ENCODE measurements around the gene GALNT2. TPM values are rescaled to one million over a fixed set of nuclear protein-coding genes. Genes with fewer than 3 reads are reported as not detected.

GALNT2 gene
- total RNA-seq, 1 experiment from 2014 or later = 62.5 TPM

DNA sequence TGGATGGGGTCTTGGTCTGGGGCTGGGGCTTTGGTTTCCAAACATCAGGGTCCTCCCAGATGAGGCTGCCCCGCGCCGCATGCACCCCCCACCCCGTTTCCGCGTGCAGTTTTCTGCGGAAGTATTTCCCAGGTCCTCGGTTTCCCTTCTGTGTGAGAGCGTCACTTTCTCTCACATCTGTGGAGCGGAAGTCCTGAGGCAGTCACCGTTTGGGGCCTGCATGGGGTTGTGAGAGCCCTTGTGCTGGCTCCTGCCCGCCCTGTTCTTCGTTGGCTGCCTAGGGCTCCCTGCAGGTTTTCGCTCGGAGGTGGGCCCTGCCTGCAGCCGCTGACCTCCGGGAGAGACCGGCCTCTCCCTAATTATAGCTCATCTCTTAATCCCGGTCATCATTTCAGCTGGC is 88.0 kb downstream of the GALNT2 start:
- Histone ChIP-seq H3K27ac (no peak overlapping the region), H3K4me3 (no peak overlapping the region), H3K36me3 (peaks cover 3% of the 10 kb centered on the region; the same call in 1 of the 2 replicates), H3K27me3 (replicated peaks) (no peaks in the 10 kb centered on the region), H3K9me3 (replicated peaks) (no peaks in the 10 kb centered on the region), H3K4me1 (replicated peaks) (peaks cover 12% of the 10 kb centered on the region)
- DNase-seq (ENCODE audit: low read depth in 1 of 2, low spot score in 2 of 2) = no peak

DNA sequence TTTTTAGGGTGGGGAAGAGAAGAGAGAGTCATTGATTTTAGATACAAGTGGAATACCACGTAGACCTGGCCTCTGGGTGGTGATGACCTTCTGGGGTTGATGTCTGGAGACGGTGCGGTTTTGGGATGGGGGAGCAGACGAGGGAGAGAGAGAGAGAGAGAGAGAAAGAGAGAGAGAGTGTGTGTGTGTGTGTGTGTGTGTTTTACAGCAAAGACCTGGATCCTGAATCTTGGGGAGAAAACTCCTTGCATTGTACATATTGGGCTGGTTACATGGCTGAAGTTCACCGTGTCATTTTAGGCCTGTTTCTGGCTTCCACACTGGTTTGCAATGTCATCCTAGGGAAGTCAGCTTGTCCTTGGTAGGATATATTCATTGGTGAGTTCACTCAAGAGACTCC is 89.0 kb downstream of the GALNT2 start:
- no peak for DNase-seq (ENCODE audit: low read depth in 1 of 2, low spot score in 2 of 2)
- no peaks in the 10 kb centered on the region for H3K9me3 ChIP-seq (replicated peaks)

DNA sequence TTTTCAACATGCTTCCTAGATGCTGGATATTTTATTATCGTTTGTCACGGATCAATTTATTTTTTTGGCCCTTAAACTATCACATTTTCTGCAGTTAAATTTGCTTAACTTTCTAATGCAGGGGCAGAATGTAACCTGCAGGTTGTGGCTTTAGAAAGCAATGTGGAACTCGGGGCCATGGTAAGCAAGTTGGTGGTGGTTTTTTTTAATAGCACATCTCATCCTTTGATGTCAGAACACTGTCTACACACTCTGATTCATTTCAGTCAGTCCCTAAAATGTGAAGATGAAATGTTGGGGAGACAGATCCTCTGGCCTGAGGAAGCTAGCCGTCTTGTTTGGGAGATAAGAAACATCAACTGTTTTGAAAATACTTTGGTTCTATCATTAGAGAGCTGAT is 89.5 kb downstream of the GALNT2 start:
- Histone ChIP-seq H3K4me3 (no peak overlapping the region), H3K4me1 (replicated peaks) (peaks cover 12% of the 10 kb centered on the region), H3K36me3 (peaks cover 3% of the 10 kb centered on the region; the same call in 1 of the 2 replicates), H3K27me3 (replicated peaks) (no peaks in the 10 kb centered on the region), H3K27ac (no peak overlapping the region), H3K9me3 (replicated peaks) (no peaks in the 10 kb centered on the region)
- no peak for DNase-seq (ENCODE audit: low read depth in 1 of 2, low spot score in 2 of 2)

More for the DNA sequence above, 89.0 kb downstream of the GALNT2 start:
- Histone ChIP-seq H3K27me3 (replicated peaks) (no peaks in the 10 kb centered on the region), H3K27ac (no peak overlapping the region), H3K4me1 (replicated peaks) (peaks cover 12% of the 10 kb centered on the region), H3K4me3 (no peak overlapping the region), H3K36me3 (peaks cover 3% of the 10 kb centered on the region; the same call in 1 of the 2 replicates)

DNA sequence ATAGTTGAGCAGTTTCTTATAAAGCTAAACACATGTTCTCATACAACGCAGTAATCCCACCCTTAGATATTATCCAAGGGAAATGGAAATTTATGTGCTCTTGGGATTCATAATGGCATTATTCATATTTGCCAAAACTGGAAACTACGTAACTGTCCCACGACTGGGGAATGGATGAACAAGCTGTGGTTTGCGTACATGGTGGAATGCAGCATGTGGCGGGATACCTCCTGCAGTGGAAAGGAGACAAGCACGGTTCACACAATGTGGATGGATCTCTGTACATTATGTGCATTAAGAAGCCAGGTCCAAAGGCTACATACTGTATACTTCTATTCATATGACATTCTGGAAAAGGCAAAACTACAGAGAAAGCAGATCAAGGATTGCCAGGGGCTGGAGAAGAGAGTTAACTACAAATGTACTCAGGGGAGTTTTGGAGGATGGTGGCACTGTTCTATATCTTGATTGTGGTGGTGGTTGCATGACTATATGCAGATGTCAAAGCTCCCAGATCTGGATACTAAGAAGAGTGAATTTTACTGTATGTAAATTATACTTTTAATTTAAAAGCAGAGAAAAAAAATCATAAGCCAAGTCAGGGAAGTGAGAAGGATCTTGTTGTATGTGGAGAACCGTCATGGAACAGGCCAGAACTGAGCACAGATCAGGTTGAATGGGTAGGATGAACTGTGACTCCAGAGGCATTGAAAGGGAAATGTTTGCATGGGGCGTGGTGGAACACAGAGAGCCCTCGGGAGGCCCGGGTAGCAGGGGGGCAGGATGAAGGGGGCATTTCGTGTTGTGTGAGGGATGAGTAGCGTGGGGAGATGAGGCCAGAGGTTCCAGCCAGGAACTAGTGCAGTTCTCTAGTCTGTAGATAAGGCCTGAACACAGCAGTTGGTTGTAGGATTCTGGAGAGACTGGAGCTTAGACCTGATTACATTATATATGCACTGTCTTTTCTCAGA is 90.7 kb downstream of the GALNT2 start:
- peaks cover 3% of the 10 kb centered on the region; the same call in 1 of the 2 replicates for H3K36me3 ChIP-seq
- no peak for DNase-seq (ENCODE audit: low read depth in 1 of 2, low spot score in 2 of 2)
- H3K4me3 ChIP-seq = no peak overlapping the region
- H3K4me1 ChIP-seq (replicated peaks) = peaks cover 12% of the 10 kb centered on the region
- no peaks in the 10 kb centered on the region for H3K27me3 ChIP-seq (replicated peaks)
- H3K9me3 ChIP-seq (replicated peaks) = no peaks in the 10 kb centered on the region
- no peak overlapping the region for H3K27ac ChIP-seq

DNA sequence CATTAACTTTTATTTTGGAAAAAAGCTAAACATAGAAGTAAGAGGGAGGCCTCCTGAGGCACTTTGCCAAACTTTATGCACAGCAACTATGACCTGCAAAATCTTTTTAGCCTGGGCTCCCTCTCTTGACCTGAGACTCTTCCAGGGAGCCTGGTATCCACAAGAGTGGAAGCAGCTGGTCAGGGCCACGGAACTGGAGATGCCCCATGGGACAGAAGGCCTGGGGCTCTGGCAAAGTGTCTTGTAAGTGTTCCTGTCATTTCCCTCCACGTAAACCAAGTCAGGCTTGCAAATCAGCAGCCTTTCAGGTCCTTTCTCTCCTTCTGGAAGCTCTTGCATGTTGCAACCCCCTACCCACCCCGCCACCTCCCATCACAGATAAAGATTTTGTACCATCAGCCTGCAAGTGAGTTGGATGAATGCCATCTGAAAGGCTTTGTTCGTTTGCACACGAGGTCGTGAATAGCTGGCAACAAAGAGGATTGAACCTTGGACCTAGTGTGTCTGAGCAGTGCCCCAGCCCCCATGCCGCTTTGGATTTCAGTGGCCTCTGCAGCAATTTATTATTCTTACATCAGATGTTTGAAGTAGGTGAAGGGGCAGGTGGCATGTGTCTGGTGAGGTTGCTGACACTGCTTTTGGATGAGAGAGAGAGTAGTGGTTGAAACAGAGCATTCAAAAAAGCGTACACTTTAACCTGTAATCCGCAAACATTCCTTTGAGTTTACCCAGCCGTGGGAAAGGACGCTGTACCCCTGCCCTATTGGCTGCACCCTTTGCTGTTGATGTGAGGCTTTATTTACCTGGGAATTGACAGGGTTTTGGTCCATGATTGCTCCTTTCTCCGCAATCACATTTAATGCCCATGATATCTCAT is 91.6 kb downstream of the GALNT2 start:
- no peak for DNase-seq (ENCODE audit: low read depth in 1 of 2, low spot score in 2 of 2)
- Histone ChIP-seq H3K27me3 (replicated peaks) (no peaks in the 10 kb centered on the region), H3K4me3 (no peak overlapping the region), H3K27ac (no peak overlapping the region), H3K4me1 (replicated peaks) (peaks cover 6% of the 10 kb centered on the region), H3K9me3 (replicated peaks) (no peaks in the 10 kb centered on the region), H3K36me3 (peaks cover 3% of the 10 kb centered on the region; the same call in 1 of the 2 replicates)

DNA sequence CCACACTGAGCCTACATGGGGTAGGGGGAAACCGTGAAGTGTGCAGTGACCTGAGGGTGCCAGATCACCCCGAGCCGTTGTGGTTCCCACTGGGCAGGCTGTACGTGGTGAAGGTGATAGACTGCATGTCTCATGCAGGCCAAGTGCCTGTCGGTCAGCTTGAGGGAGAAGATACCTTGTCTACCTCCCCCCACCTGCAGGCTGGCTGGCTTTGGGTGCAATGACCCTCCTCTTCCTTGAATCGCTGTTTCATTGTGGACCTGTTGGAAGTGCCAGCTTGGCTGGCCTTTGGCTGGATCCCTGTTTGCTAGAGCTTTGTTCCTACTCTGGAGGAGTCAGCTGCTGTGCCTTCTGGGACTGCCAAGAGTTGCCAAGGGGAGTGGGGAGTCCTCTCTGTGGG is 92.5 kb downstream of the GALNT2 start:
- no peaks in the 10 kb centered on the region for H3K4me1 ChIP-seq (replicated peaks)
- H3K27me3 ChIP-seq (replicated peaks) = no peaks in the 10 kb centered on the region
- H3K9me3 ChIP-seq (replicated peaks) = no peaks in the 10 kb centered on the region
- H3K36me3 ChIP-seq = peaks cover 3% of the 10 kb centered on the region; the same call in 1 of the 2 replicates
- no peak for DNase-seq (ENCODE audit: low read depth in 1 of 2, low spot score in 2 of 2)
- H3K27ac ChIP-seq = no peak overlapping the region
- H3K4me3 ChIP-seq = no peak overlapping the region

DNA sequence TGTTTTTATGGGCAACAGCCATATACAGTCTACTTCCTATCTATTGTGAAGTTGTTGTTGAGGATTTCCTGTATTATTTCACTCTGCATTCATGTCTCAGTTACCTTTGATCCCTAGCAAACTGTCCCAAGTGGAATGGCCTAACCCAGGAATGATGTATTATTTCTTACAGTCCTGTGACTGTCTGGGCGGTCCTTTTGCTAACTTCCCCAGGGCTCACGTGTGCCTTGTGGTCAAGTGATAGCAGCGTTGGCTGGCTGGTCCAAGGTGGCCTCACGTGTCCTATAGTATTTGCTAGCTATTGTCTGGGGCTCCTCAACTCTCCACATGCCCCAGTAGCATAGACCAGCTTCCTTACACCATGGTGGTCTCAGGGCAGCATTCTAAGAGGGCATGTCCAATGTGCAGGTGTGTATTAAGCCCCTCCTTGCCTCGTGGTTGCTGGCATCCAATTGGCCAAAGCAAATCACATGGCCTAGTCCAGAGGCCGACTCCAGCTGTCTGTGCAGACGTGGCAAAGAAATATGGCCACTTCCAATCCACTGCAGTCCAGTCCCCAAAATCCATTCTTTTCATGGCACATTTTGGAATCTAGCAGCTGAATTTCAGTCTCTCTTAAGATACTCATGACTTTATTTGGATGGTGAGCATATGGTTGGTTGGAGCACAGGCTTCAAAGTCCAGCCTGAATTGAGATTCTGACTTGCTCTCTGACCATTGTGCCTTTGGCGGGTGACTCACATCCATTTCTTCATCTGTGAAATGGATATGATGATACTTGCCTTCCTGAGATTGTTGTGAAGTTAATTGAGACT is 94.1 kb downstream of the GALNT2 start:
- Histone ChIP-seq H3K27me3 (replicated peaks) (no peaks in the 10 kb centered on the region), H3K9me3 (replicated peaks) (no peaks in the 10 kb centered on the region), H3K4me3 (no peak overlapping the region), H3K36me3 (peaks cover 3% of the 10 kb centered on the region; the same call in 1 of the 2 replicates), H3K27ac (no peak overlapping the region), H3K4me1 (replicated peaks) (no peaks in the 10 kb centered on the region)
- no peak for DNase-seq (ENCODE audit: low read depth in 1 of 2, low spot score in 2 of 2)

DNA sequence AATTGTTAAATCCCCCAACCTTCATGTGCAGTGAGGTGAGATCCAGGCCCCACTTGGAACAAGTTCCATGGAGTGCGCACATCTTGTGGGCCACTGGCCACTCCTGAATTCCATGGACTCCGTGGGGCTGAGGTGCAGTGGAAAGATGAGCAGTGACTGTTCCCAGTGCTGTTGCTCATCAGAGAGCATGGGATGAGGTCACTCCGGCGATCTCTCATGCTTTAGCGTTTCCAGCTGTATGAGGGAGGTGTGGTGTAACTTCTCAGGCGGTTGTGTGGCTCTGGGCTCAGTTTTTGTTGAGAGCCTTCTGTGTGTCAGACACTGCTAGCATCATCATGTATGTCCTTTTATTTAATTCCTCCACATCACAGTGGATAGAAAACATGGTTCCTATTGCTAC is 96.2 kb downstream of the GALNT2 start:
- H3K27ac ChIP-seq = no peak overlapping the region
- H3K4me3 ChIP-seq = no peak overlapping the region
- no peaks in the 10 kb centered on the region for H3K27me3 ChIP-seq (replicated peaks)
- no peaks in the 10 kb centered on the region for H3K36me3 ChIP-seq
- DNase-seq (ENCODE audit: low read depth in 1 of 2, low spot score in 2 of 2) = no peak
- peaks cover 3% of the 10 kb centered on the region for H3K9me3 ChIP-seq (replicated peaks)
- H3K4me1 ChIP-seq (replicated peaks) = no peaks in the 10 kb centered on the region

DNA sequence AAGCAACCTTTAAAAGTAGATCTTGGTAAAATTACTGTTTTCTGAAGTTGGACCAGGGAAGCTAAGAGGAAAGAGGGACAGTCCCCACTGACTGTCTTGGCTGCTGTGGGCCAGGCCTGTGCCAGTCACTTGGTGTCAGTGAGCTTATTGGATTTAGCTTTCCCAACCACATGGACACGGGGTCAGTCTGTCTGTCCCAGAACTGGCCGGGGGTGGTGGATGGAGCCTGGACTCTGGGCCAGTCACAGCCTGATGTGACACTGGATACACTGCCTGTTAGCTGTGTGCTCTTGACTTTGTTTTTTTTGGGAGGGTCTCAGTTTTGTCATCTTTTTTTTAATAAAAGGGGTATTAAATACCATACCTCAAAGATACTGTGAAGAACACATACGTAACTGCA is 96.7 kb downstream of the GALNT2 start:
- H3K36me3 ChIP-seq = no peaks in the 10 kb centered on the region
- DNase-seq (ENCODE audit: low read depth in 1 of 2, low spot score in 2 of 2) = no peak
- no peak overlapping the region for H3K27ac ChIP-seq
- peaks cover 3% of the 10 kb centered on the region for H3K9me3 ChIP-seq (replicated peaks)
- no peaks in the 10 kb centered on the region for H3K4me1 ChIP-seq (replicated peaks)
- H3K4me3 ChIP-seq = no peak overlapping the region
- H3K27me3 ChIP-seq (replicated peaks) = no peaks in the 10 kb centered on the region

DNA sequence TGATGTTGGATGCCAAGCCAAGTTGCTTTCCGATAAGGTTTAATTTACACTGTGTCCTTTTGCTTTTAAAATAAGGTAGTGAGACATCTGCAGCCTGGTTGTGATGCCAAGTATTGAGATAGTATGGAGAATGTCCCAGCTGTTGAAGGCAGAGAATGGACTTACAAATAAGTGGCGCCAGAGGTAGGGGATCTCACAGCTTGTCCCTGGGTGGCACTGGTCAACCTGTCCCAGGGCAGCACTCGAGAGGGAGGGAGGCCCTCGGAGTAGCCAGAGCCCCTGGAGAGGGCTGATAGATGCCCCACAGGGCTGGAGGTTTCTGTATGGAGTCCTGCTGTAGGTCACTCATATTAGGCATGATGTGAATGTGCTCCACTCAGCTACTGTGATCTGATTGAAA is 98.5 kb downstream of the GALNT2 start:
- H3K27me3 ChIP-seq (replicated peaks) = no peaks in the 10 kb centered on the region
- no peak overlapping the region for H3K4me3 ChIP-seq
- no peak overlapping the region for H3K27ac ChIP-seq
- H3K36me3 ChIP-seq = no peaks in the 10 kb centered on the region
- H3K9me3 ChIP-seq (replicated peaks) = peaks cover 3% of the 10 kb centered on the region
- H3K4me1 ChIP-seq (replicated peaks) = no peaks in the 10 kb centered on the region
- DNase-seq (ENCODE audit: low read depth in 1 of 2, low spot score in 2 of 2) = no peak

DNA sequence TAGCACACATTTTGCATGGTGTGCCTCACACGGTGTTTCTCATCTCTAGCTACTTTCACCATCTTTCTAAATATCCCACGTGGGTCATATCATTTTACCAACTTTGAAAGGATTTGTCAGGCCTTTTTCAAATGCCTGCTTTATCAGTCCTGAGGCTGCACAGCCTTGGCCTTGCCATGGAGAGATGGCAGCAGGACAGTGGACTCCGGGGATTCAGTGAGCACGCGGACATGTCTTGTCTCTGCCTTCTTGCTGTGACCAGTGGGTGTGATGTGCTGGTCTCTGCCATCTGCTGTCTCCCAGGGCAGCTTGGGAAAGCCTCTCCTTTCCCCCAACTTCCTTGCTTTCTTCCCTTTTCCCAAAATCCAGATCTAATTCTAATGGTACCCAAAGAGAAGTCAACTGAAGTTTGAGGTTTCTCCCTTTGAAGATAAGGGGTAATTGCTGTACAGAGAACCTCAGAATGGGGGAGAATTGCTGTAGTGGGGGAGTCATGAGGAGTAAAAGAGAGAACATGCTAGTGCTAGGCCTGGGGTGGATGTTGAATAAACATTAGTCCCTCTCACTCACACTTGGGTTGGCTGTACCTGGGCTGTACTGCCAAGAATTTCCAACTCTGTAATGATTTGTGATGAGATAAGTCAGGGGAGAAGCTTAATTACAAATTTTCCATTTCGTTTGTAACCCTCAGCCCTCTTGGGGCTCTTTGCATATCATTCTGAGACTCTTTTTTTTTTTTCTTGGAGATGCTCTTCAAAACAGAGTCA is 99.5 kb downstream of the GALNT2 start:
- Histone ChIP-seq H3K4me3 (no peak overlapping the region), H3K9me3 (replicated peaks) (peaks cover 3% of the 10 kb centered on the region), H3K4me1 (replicated peaks) (peaks cover 3% of the 10 kb centered on the region; the same call in 1 of the 2 replicates), H3K27ac (no peak overlapping the region), H3K27me3 (replicated peaks) (no peaks in the 10 kb centered on the region), H3K36me3 (no peaks in the 10 kb centered on the region)
- DNase-seq (ENCODE audit: low read depth in 1 of 2, low spot score in 2 of 2) = no peak

DNA sequence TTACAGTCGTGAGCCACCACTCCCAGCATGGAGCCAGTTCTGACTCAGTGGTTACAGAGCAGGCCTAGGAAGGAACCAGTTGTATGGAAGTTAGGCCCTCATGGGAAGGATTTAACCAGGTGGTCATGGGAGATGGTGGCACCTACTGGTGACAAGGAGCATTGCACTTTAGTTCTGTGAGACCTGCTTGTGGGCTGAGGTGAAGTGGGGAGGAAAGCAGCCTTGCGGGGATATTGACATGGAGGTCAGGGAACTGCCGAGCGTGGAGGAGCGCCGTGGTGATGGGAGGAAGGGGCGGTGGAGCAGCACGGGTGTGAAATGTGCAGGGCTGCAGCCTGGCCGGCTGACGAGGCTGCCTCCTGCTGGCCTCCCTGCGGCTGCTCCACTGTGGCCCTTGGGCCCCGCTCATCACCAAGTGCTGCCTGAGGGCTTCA is 100.4 kb downstream of the GALNT2 start:
- Histone ChIP-seq H3K9me3 (replicated peaks) (peaks cover 3% of the 10 kb centered on the region), H3K4me1 (replicated peaks) (peaks cover 9% of the 10 kb centered on the region; the same call in 1 of the 2 replicates), H3K27me3 (replicated peaks) (no peaks in the 10 kb centered on the region), H3K4me3 (no peak overlapping the region), H3K27ac (no peak overlapping the region), H3K36me3 (no peaks in the 10 kb centered on the region)
- peak in 1 of 2 experiments; percentile 16 for DNase-seq (ENCODE audit: low read depth in 1 of 2, low spot score in 2 of 2)

Data from SJSA1 (cell line).